Measurements from ENCODE around the gene LRIT1.

The LRIT1 gene

DNA sequence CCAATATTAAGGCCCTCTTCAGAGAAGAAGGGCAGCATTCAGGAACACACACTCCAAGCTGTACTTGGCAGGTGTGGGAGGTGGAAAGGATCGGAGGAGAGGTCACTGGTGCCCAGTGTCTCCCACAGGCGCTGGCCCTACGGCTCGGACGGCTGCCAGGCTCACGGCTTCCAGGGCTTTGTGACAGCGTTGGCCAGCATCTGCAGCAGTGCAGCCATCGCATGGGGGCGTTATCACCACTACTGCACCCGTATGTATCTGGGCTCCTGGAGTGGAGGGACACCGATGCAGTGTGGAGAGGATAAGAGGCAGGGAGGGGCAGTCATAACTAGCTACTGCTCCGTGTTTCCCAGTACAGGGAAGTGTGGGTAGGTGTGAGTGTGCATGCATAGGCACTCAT lies 7.4 kb upstream of the LRIT1 start:
- DNase-seq, result no peak

DNA sequence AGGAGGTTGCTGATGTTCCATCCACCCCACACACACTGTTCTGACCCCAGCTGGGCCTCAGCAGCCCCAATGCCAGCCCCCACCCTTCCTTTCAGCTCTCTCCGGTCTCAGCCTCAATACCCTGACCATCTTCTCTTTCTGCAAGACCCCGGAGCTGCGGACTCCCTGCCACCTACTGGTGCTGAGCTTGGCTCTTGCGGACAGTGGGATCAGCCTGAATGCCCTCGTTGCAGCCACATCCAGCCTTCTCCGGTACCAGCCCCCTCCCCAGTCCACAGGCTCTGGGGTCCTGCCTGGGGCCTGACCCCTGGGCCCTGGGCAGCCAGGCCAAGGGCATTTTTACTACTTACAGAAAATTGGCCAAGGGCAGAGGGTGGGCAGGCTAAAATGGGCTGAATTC lies 6.2 kb upstream of the LRIT1 start:
- DNase-seq, result no peak

- DNase-seq, result peak; percentile 77
Measured at GRCh38 chr10:84244651-84245270, 3.4 kb upstream of the LRIT1 start, which contains the start of gene RGR. Gene RGR, plus strand, starts transcription at chr10:84245053. Its CDS starts 38 bp downstream, at chr10:84245091.

GRCh38 chr10:84243759-84244158 lies 2.4 kb upstream of the LRIT1 start:
- no peak for DNase-seq

GRCh38 chr10:84238909-84239308 lies 2.4 kb downstream of the LRIT1 start:
- DNase-seq, result no peak

DNA sequence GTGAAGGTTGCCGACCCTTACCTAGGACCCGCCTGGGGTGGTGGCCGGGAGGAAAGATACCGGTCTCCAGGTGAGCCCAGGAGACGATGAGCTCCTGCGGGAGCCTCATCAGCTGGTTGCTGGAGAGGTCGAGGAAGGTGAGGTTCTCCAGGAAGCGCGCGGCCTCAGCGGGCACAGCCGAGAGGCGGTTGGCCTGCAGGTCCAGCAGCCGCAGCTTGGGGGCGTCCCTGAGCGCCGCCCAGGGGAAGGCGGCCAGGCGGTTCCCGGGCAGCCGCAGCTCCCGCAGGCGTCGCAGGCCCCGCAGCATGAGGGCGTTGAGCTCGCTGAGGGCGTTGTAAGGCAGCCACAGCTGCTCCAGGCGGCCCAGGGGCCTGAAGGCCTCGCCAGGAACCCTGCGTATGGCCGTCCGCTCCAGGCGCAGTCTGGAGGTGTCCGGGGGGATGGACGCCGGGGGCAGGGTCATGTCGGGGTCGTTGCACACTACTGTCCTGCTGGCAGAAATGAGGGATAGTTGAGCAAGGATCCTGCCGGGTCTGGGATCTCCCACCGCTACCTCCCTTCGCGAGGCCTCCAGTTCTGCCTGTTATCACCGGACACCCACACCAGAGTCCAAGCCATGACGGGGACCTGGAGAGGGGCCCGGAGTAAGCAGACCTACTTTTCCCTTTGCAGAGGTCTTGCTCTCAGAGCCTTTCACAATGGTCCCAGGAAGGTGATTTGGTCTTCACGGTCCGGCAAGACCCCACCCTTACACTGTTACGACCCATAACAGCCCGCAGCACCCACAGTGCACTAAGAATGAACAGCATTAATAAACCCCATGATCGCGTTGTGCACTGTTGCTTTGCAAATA lies 3.9 kb downstream of the LRIT1 start:
- no peak for DNase-seq

GRCh38 chr10:84236807-84237198 lies 4.5 kb downstream of the LRIT1 start:
- no peak for DNase-seq

- DNase-seq, result no peak
Measured at GRCh38 chr10:84235096-84235495, 6.2 kb downstream of the LRIT1 start.

GRCh38 chr10:84234479-84234878 lies 6.9 kb downstream of the LRIT1 start:
- no peak for DNase-seq

- no peak for DNase-seq
Measured at GRCh38 chr10:84233940-84234339, 7.4 kb downstream of the LRIT1 start.

DNA sequence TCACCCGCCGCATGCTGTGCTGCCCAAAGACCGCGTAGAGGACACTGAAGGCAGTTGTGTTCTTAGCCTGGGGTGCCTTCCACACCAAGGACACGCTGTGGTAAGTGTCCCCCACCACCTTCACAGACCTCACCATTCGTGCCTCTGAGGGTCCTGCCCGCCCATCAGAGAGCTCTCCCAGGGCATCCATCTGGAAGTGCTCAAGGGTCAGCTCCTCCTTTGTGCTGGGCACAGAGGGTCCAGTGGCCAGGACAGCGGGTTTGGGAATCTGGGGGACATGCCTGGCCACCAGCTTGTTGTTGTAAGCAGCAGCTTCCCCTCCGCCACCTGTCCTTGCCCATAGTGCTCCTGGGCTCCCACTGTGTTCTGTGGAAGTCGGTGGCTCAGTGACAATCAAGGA lies 9.0 kb downstream of the LRIT1 start:
- DNase-seq, result no peak

DNA sequence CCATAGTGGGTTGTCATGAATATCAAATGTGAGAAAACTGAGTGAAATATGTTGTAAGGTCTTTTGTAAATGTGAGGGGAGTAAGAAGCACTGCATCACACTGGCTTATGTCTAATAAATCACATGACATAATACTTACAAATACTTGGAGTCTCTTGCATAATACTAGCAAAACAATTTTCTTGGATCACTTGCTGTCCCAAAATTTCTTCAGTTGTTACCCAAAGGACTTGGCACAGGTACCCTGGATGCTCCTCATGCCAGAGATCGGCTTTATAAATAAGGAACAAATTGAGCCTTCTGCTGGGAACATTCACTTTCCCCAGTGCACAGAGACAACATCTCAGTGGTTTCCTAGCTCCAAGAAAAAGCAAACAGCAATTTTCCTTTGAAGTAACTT lies 11.0 kb downstream of the LRIT1 start:
- no peak for DNase-seq

DNA sequence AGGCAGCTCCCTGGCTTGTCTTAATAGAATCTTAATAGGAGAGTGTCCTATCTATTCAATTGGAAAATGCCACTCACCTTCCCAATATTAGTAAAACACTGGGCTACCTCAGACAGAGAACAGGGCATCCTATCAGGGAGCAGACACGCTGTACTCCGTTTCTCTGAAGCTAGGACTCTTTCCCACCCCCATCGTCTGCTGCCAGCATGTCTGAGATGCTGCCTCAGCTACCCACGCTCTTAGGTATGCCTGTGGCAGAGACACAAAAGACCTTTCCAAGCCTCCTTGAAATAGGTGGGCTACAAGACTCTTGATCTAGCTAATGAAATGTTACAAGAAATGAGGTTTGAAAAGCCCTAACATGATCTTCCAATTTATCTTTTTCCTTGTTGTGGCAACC lies 13.5 kb downstream of the LRIT1 start:
- DNase-seq, result no peak

DNA sequence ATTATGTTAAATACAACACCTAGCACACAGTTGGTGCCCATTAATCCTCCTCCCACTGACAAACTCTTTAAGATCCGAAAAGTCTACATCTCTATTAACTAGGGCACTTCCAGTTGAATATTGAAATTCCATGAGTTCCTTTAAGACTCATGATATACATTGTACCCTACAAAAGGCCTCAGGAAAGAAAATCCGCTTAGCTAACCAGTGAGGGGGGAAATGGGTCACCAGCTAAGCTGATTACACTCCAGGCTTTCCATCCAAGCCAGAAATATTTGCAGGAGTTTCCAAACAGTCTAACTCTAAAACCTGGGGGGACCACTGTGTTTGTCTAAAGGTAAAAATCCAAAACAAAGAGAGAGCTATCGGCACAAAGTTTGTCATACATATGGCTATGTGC lies 14.7 kb downstream of the LRIT1 start:
- DNase-seq, result no peak

GRCh38 chr10:84225427-84226173 lies 15.7 kb downstream of the LRIT1 start, which contains the start of gene LRIT2:
Gene LRIT2, minus strand, starts transcription at chr10:84225544. Its CDS starts 24 bp downstream, at chr10:84225520.
- DNase-seq, result no peak

- DNase-seq, result no peak
Measured at GRCh38 chr10:84224411-84225028, 16.8 kb downstream of the LRIT1 start.

DNA sequence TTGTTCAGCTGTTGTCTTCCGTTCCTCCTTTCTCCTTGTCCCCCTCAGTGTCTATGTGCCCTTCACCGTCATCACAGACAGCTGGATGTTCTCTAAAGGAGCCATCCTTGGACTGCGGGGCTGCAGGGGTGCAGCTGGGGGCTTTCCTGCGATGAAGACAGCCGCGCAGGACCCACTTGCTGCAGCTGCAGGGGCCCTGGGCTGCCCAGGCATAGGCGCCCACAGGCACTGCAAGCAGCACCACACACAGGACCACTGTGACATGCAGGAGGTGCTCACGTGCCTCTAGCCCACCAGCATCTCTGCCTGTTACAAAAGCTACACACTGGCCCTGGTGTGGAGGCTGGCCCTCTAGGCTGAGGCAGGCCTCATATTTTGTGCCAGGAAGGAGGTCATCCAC lies 19.4 kb downstream of the LRIT1 start:
- no peak for DNase-seq

- no peak for DNase-seq
Measured at GRCh38 chr10:84217746-84218145, 23.6 kb downstream of the LRIT1 start.

- no peak for DNase-seq
Measured at GRCh38 chr10:84216834-84217233, 24.5 kb downstream of the LRIT1 start.

- DNase-seq, result no peak
Measured at GRCh38 chr10:84214612-84215235, 26.6 kb downstream of the LRIT1 start.

GRCh38 chr10:84214046-84214572 lies 27.2 kb downstream of the LRIT1 start:
- no peak for DNase-seq

DNA sequence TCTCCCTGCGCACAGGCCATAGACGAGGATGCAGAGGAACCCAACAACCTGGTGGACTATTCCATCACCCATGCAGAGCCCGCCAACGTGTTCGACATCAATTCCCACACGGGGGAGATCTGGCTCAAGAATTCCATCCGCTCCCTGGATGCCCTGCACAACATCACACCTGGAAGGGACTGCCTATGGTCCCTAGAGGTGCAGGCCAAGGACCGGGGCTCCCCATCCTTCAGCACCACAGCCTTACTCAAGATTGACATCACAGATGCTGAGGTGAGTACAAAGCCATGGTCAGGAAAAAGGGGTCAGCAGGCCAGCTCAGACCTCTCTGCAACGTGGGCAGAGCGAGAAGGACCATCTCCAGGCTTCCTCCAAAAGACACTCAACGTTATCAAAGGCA lies 28.3 kb downstream of the LRIT1 start:
- no peak for DNase-seq

Measured in femur (tissue), 1 donor.